HuH-7 (cell line): ENCODE results near the gene RAB1A.
A peak's percentile ranks its signal among the peaks of the same experiment; 100 is the strongest.

Experiments
- DNase-seq: peaks from one replicate; pipeline ENCODE4 v3.0.0; 2011; ENCODE audit warnings: low spot score

The RAB1A gene

DNA sequence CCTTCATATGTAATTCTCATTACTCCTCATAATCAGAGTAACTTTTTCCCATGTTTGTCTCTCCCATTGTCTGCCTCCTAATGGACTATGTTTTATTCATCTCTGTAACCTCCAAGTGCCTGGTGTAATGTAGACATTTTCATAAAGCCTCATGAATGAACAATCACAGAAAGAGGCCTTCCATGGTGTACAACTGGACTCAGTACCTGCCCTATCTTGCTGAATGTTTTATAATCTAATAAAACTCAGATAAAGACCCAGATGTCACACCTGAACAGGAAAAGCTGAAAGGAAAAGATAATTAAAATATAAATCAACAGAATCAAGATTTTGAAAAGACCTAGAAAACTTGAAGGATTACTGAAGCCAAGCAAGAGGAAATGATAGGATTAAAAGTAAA lies 36.7 kb downstream of the RAB1A start:
- DNase-seq, result no peak

DNA sequence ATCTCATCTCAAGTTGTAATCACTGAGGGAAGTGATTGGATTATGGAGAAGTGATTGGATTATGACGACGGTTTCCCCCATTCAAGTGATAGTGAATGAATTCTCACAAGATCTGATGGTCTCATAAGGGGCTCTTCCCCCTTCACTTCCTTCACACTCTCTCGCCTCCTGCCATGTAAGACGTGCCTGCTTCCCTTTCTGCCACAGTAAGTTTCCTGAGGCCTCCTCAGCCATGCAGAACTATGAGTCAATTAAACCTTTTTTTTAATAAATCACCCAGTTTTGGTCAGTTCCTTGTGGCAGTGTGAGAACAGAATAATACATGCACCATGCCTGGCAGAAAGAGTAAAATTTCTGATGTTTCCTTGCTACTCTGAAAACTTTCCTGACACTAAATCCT lies 37.1 kb downstream of the RAB1A start:
- DNase-seq, result no peak

DNA sequence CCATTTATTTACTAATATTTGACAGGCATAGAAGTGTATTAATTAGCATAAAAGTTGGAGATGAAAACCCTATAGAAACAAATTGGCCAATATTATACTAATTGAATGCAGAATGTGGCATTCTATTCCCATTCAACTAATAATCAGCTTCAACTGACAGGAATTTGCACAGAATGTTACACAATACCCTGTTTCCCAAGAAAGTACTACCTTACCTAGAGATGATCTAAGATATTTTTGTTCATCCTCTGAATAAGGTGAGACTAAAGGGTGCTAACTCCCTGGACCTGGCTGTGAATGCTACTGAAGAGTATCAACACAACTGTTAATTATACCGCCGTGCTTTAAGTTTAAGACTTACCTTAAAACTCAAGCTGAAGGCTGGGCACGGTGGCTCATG lies 44.8 kb downstream of the RAB1A start:
- no peak for DNase-seq

DNA sequence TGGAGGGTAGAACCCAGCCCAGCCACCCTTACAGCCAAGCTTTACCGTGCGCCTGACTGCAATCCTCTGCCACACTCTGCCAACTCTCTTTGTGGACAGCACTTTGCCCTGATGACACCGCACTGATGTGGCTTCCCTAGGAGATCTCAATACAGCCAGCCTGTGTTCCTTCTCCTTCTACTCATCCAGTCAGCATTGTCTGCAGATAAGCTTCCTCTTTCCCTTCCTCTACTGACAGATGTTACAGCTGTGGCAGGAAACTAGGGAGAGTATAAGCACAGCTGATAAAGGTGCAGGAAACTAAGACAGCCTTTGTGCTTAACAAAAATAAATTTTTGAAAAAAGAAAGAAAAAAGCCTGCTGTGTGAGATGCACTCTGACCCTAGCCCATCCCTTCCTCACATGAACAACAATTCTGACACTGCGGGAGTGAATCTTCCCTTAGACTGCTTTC lies 48.6 kb downstream of the RAB1A start:
- no peak for DNase-seq

DNA sequence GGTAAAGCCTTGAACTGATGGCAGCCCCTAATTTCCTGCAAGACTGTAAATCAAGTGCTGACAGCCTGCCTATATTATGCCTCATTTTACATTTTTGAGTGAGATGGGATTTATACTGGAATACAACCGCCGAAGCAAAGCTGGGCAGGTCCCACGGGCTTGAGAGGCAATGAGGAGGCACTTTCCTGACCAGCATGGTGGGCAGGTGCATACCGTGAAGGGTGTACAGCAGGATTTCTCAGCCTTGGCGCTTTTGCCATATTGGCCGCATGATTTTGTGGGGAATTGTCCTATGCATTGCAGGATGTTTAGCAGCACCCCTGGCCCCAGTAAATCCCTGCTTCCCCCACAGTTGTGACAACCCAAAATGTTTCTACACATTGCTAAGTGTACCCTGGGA lies 50.9 kb downstream of the RAB1A start:
- DNase-seq, result no peak

DNA sequence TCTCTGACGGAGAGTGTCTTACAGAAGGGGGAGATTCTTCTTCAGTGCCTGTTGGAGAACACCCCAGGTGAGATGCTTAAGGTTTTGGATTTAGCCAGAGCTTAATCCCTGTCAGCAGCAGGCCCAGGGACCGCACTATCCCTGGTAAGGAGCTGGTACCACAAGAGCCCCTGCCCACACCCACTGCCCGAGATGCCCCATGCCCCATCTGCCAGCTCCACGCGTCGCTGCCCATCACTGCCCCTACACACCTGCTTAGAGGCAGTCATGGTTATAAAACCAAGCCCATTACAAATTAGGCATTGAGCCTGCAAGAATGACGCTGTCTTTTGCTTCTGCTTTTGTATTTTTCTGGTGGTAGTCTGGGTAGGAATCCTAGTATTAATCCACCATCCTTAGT lies 52.0 kb downstream of the RAB1A start:
- no peak for DNase-seq

DNA sequence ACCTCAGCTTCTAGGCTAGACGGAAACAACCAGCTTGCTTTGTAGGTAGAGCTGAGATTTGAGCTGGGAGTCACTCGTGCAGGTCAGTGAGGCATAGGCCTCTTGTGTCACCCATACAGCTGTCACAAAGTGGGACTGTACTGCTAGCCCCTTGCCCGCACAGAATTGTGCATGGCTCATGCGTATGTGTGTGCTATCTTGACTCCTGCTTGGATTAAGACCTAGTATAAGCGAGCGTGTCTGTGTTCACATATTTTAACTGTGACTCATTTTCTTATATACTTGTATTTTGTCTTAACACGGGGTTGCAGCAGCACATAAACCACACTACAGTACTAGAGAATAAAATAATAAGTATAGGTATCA lies 53.6 kb downstream of the RAB1A start:
- no peak for DNase-seq

DNA sequence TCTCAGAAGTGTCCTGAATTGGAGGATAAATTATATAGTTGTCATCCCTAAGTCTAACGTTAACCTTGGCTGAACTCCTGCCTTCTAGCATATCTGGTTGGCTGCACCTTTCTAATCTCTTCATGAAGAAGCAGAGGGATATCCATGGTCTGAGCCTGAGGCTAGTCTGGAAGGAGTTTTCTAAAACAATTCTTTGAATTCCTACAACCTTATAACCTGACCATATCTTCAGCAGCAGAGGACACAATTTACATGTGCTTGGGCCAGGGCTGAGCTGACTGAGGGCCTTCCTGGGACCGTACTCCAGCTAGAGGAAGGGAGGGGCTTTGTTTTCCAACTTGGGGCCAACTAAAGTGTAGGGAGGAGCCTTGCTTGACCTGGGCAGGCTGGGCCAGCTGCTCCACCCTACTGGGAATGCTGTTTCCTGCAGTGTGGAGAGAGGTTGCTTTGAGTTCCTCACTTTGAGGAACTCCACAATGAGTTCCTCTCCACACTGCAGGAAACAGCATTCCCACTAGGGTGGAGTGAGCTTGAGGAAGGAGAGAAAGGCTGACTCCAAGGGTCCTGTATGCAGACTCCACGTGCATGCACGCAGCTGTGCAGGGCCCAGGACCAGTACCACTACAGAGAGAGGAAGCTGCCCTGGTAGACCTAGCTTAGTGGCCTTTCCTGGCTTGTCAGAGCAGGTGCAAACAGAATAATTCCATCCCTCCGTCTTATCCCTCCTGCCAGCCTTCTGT lies 54.1 kb downstream of the RAB1A start:
- DNase-seq, result no peak

DNA sequence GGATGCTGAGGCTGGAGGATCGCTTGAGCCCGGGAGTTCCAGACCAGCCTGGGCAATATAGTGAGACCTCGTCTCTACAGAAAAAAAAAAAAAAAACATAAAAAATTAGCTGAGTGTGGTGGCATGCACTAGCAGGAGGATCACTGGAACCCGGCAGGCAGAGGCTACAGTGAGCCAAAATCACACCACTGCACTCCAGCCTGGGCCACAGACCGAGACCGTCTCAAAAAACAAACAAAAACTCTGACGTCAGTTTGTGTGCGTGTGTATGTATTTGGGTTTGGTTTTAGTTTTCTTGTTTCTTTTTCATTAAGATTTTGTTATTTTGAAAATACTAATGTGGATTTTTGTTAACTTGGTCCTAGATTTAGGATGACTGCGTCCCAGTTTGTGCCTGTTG lies 54.7 kb downstream of the RAB1A start:
- no peak for DNase-seq

DNA sequence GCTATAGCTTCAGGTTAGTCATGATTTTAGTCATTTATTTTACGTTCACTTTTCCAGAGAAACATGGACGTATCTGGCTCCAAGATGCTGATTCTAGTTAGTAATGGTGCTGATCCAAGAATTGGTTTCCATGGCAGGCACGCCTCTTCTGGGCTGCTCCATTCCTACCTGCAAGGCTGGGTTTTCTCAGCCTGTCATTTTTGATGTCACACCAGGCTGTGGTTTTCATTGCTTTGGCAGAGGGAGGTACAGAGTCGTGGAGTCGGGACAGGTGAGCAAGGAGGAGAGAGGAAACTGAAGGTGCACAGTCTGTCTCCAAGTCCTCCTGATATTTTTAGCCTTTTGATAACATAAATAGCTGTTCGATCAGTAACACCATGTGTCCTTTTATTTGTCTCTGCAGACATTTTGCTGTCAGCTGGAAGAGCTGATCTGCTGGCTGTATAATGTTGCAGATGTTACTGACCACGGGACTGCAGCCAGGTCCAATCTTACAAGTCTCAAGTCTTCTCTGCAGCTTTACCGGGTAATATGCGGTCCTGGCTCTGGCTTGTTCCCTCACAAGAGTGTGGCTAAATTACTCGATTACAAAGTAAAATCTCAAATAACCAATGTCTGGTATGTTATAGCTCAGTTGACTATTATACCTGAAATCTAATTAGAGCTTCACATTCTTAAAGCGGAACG lies 55.9 kb downstream of the RAB1A start:
- DNase-seq, result no peak

DNA sequence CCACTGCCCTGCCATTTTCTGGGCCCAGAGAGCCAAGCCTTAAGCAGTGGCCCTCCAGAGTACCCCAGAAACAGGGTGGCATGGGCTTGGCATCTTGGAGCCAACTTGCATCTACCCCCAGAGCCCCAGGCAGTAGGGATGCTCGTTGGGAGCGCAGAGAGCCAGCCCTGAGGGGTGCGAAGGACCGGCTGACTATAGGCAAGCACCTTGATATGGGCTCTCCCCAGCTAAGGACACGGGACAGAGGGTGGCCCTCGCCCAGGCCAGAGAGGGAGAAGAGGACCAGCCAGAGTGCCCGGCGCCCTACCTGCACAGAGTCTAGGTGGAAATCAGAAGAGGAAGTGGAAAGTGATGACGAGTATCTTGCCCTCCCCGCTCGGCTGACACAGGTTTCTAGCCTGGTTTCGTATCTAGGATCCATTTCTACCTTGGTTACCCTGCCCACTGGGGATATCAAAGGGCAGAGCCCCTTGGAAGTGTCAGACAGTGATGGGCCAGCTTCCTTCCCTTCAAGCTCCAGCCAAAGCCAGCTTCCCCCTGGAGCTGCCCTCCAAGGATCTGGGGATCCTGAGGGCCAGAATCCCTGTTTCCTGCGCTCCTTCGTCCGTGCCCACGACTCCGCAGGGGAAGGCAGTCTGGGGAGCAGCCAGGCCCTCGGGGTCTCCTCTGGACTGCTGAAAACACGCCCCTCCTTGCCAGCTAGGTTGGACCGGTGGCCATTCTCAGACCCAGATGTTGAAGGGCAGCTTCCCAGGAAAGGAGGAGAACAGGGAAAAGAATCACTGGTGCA lies 57.5 kb downstream of the RAB1A start:
- DNase-seq, result no peak

DNA sequence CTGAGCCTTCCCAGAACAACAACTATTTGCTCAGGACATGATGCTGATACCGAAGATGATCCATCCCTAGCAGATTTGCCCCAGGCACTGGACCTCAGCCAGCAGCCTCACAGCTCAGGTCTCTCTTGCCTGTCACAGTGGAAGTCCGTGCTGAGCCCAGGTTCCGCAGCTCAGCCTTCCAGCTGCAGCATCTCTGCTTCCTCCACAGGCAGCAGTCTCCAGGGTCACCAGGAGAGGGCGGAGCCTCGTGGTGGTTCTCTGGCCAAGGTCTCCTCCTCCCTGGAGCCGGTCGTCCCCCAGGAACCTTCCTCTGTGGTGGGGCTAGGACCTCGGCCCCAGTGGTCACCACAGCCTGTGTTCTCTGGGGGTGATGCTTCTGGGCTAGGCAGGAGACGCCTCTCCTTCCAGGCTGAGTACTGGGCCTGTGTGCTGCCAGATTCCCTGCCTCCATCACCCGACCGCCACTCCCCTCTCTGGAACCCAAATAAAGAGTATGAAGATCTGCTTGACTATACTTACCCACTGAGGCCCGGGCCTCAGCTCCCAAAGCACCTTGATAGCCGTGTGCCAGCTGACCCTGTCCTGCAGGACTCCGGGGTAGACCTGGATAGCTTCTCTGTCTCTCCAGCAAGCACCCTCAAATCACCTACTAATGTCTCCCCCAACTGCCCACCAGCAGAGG lies 58.3 kb downstream of the RAB1A start:
- DNase-seq, result peak; percentile 60

DNA sequence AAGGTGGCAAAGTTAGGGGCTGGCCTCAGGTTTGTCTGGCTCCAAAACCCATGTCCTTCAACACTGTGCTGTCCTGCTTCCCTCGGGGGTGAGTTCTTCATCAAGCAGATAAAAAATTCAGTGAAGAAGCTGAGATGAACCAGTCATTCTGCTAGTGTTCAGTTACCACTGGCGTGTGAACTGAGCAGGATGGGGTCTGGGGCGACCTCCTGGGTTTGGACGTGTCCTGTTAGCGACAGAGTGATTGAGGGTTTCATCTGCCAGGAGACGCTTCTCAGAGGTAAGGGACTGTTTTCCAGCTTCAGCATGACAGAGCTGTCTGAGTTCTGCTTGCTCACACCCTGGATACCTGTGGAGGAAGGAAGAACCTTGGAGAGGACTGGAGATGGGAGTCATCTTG lies 59.0 kb downstream of the RAB1A start:
- no peak for DNase-seq

DNA sequence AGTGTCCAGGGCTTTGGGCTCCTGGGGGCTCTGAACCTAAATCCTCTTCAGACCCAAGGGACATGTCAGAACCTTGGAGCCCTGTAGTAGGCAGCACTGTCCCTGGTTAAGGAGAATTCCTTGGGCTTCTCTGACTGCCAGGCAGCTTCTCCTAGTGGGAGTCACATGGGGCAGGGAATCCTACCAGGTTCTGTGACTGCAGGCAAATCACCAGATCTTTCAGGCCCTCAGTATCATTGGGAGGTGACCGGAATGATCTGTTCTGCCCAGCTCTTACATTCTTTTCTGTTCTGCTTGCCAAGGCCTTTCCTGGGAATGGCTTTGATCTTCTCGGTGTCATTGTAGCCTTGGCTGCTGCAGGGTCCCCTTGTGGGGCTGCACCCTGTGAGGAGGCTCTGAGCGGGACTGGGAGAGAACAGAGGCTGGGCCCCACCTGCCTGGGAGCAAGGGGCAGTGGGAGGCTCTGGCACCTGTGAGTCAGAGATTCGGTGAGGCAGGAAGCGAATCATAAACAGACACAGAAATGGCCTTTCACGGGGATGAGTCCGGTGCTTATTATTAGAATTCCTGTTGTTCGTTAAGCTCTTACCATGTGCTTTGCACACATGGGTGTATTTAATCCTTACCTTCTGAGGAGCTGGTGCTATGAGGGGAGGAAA lies 59.6 kb downstream of the RAB1A start:
- no peak for DNase-seq

DNA sequence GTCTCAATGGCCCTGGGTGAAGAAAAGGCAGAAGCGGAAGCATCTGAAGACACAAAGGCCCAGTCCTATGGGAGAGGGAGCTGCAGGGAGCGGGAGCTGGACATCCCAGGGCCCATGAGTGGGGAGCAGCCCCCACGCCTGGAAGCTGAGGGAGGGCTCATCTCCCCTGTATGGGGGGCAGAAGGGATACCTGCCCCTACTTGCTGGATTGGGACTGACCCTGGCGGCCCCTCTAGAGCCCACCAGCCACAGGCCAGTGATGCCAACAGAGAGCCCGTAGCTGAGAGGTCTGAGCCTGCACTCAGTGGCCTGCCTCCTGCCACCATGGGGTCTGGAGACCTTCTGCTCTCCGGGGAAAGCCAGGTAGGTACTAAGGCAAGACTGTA lies 60.5 kb downstream of the RAB1A start:
- DNase-seq, result no peak

DNA sequence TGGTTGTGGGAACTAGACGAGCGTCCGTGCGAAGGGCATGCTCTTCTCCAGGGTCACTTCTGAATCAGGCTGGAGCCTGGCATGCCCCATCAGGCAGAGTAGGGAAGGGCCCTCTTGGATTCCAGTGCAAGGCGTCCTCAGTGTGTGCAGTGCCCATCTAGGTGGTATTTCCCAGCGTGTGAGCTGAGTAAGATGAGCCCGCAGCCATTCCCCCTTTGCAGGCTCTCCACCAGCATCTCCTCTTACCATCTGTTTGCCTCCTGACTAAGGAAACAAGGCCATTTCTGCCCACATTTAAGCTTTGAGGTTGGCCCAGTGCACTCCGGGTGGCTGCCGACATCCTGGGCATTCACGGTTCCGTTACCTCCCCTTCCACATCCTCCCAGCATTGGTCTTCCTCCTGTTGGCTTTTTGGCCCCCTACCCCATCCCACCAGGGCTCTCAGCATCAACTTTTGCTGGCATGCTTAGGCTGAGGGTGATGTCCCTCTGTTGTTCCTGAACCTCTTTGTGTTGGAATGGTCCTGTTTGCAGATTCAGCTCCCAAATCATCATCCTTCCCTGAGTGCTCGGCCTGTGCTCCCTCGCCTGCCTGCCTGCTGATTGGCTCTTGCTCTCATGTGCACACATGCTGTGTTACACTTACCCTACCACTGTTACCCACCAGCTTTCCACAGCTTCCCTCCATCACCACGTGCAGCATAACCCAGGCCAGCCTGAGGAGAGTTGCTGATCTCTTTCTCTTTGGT lies 61.9 kb downstream of the RAB1A start:
- no peak for DNase-seq

DNA sequence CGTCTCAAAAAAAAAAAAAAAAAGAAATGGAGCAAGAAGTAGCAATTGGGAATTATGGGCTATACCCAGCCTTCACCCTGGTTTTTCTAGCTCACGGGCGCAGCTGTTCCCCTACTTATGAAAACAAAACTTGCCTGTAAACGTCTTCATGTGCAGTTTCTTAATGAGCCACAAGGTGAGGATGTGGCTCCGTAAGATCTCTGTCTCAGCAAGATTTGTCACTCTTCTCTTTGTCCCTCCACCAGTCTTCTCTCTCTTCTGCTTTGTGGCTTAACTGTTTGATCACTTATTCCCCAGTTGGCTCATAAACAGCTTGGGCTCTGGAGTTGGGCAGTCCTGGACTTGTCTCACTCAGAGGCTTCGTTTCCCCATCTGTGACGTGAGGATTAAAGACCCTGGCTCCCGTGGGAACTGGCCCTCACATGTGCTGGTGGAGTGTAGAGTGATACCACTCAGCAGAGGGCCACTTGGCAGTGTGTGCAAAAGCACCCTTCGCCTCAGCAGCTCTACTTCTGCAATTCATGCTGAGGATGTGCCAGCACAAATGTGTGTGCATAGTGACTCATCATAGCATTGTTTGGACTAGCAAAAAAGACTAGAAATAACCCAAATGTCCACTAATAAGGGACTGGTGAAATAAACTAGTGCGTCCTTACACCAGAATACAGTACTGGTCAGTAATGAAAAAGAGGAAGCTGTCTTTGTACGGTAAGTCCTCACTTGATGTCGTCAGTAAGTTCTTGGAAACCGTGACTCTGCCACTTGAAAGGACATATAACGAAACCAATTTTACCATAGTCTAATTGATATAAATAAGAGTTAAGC lies 65.0 kb downstream of the RAB1A start:
- DNase-seq, result peak; percentile 43

DNA sequence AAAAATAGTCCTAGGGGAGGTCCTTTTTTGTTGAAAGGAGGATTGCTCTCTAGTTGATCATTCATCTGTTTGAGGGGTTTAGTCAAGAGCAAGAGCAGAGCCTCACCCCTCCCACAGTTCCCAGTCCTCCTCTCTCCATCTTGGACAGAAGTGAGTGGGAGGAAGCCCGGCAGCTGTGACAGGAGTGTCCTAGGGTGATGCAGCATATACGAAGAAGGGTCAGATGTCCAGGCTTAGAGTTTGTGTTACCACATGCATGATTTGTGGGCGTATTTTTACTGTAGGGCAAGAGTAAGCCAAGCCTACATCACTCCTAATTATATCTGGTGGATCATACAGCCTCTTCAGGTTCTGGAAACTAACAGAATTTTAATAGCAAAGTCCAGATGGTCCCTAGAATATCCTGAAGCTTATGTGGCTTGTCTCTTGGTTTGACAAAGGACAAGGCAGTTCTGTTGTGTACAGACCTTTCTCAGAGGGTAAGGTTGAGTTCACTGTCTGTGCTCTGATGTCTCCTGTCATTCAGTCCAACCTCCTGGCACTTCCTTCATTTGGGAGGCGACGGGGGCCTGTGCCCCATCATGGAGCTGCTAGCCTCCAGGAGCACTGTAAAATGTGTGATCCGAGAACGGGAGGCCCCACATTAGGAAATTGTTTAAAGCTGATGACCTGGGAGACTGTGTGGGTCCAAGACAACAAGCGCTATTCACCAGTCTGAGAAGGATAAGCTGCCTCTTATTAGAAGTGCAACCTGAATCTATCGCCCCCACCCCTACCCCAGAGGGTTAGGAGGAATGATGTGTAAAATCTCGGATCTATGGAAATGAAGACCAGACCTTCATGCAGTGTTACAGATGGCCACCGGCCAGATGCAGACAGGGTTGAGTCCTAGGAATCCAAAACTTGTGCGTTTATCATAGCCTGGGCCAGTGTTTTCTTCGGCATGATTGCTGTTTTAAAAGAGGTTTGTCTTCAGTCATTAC lies 66.8 kb downstream of the RAB1A start:
- DNase-seq, result no peak

DNA sequence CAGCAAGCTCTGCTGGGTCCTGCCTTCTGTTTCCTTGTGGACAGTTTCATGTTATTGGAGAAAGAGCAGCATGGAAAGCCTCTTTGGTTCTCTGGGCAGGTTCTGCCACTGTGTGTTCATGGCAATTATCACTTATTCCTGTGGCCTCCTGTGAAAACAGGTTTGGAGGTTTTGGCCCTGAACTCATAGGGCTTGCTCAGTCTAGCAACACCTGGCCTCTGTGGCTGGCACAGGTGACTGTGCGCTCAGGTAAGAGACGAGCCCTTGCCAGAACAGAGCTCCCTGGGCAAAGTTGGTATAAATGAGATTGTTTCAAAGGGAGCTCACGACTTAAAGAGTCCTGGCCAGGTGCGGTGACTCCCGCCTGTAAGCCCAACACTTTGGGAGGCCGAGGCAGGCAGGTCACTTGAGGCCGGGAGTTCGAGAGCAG lies 68.0 kb downstream of the RAB1A start:
- no peak for DNase-seq
